Measurements from ENCODE around the gene MAP1LC3B. TPM values are rescaled to one million over a fixed set of nuclear protein-coding genes. Genes with fewer than 3 reads are reported as not detected.

Gene MAP1LC3B
- total and polyA plus RNA-seq, 2 of the 8 experiments (the other 6 are each of a cell fraction or from before 2014, with no cell fraction given) = 29.5 to 48.5 TPM

DNA sequence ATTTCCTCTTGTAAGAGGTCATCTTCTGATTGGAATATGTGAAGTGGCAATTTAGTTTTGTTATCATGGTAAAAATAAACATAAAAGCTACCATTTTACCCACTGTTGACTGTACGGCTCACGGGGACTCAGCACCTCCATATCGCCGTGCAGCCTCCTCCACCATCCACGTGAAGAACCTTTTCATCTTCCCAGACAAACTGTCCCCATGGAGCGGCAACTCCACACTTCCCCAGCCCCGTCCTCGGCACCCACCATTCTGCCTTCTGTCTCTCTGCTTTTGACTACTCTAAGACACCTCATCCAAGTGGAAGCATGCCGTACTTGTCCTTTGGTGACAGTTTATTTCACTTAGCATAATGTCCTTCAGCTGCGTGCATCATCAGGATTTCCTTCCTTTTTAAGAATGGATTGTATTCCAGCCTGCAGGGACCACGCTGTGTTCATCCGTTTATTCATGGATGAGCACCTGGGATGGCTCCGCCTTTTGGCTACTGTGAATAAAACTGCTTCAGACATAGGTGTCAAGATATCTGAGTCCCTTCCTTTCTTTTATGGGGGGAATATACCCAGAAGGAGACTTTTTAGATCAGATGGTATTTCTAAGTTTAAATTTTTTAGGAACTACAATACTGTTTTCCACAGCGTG is 22.9 kb upstream of the MAP1LC3B start:
- no peak overlapping the region for H3K4ac ChIP-seq (replicated peaks; ENCODE audit: insufficient read length, low read depth, low read length)
- no peak overlapping the region for H3K18ac ChIP-seq (ENCODE audit: extremely low read depth, low read length)
- DNase-seq (ENCODE audit: low read depth in 1 of 2, low spot score in 2 of 2) (no peak), FAIRE-seq (no peak)
- no peak overlapping the region for H2AFZ ChIP-seq (ENCODE audit: low read length)
- H3K79me2 ChIP-seq (ENCODE audit: control insufficient read depth in 1 of 2, insufficient read depth in 2 of 2, low read length in 2 of 2) = peaks cover 0 to 37% of the 10 kb centered on the region in 2 experiments; a peak in 2 of 4 replicates
- H3K4me2 ChIP-seq (ENCODE audit: insufficient read depth in 1 of 2, low read depth in 2 of 2, low read length in 2 of 2) = no peak overlapping the region
- H2BK120ac ChIP-seq (replicated peaks; ENCODE audit: low read depth, low read length) = no peak overlapping the region
- no peak overlapping the region for H4K8ac ChIP-seq (ENCODE audit: extremely low read depth, insufficient read depth, low read length)
- H3K4me3 ChIP-seq (ENCODE audit: extremely low read depth in 1 of 4, insufficient read depth in 2 of 4, low read depth in 3 of 4, low read length in 4 of 4) = no peak overlapping the region
- POLR2A ChIA-PET (ENCODE audit: partially characterized antibody) = no interaction called here
- CTCF ChIA-PET (ENCODE audit: partially characterized antibody) = interaction anchor here (2.4 kb wide), 1 partner anchor 14 kb away, joined by 7 read pairs; the partner anchor contains the start of gene FBXO31
- H3K4me1 ChIP-seq (replicated peaks in 1 of 4; ENCODE audit: control insufficient read depth in 3 of 4, insufficient read depth in 4 of 4, low read length in 3 of 4) = peaks cover 0 to 9% (median 0%) of the 10 kb centered on the region in 4 experiments; a peak in 3 of 7 replicates
- H3K9me3 ChIP-seq (ENCODE audit: insufficient read depth in 2 of 2, low read depth in 1 of 2, low read length in 1 of 2) = no peaks in the 10 kb centered on the region
- H4K5ac ChIP-seq (ENCODE audit: insufficient read length, low read depth, low read length) = no peak overlapping the region
- no peak overlapping the region for H3K14ac ChIP-seq (ENCODE audit: insufficient read length)
- H4K20me1 ChIP-seq (replicated peaks in 1 of 2; ENCODE audit: control insufficient read depth in 1 of 2, insufficient read depth in 2 of 2, low read length in 2 of 2) = peaks cover 4 to 15% of the 10 kb centered on the region in 2 experiments
- H4K91ac ChIP-seq (replicated peaks; ENCODE audit: insufficient read length, low read length) = no peak overlapping the region
- H2AK5ac ChIP-seq (ENCODE audit: low read depth, low read length) = no peak overlapping the region
- no peak overlapping the region for H2BK20ac ChIP-seq (ENCODE audit: low read length)
- WGBS, 2 experiments (ENCODE audit: extremely low coverage in 1 of 2, insufficient coverage in 1 of 2, insufficient read length in 1 of 2, insufficient replicate concordance in 2 of 2, low coverage in 1 of 2, low lambda C conversion rate in 2 of 2, missing lambda C conversion rate in 1 of 2) = 90% methylated on average over 14 of the region's 14 CpGs; no CpG with 5 or more reads in 1 of the 2 experiments
- no peaks in the 10 kb centered on the region for H3K36me3 ChIP-seq (ENCODE audit: control insufficient read depth in 2 of 4, insufficient read depth in 4 of 4, low read length in 3 of 4)
- H3K79me1 ChIP-seq (ENCODE audit: low read depth, low read length) = peaks cover 9% of the 10 kb centered on the region
- H2BK5ac ChIP-seq (ENCODE audit: low read depth, low read length) = no peak overlapping the region
- no peak overlapping the region for H3K56ac ChIP-seq (replicated peaks; ENCODE audit: insufficient read length, low read depth, low read length)
- no peak overlapping the region for H3K23ac ChIP-seq (ENCODE audit: insufficient read length)
- no peak overlapping the region for H3K27ac ChIP-seq (ENCODE audit: low read depth, low read length)
- H3K23me2 ChIP-seq (ENCODE audit: low read depth, low read length) = no peaks in the 10 kb centered on the region
- no peaks in the 10 kb centered on the region for H3K27me3 ChIP-seq (replicated peaks in 1 of 4; ENCODE audit: control insufficient read depth in 3 of 4, extremely low read depth in 1 of 4, insufficient read depth in 3 of 4, low read length in 3 of 4)
- no peak for TF ChIP-seq CBX8 (IDR thresholded peaks at IDR 0.05; ENCODE audit: borderline replicate concordance, low read depth, low read length)
- no peak for TF ChIP-seq TEAD4 (IDR thresholded peaks at IDR 0.05; ENCODE audit: low read depth, low read length)
- H2BK15ac ChIP-seq (ENCODE audit: low read length) = no peak overlapping the region
- no peak overlapping the region for H3K9ac ChIP-seq (replicated peaks in 1 of 4; ENCODE audit: extremely low read depth in 1 of 4, low read depth in 3 of 4, low read length in 3 of 4)
- H2BK12ac ChIP-seq (ENCODE audit: low read depth, low read length) = no peak overlapping the region
